PC-3 (cell line): Measurements from ENCODE around the gene SENP7.

Source experiments
- EZH2 ChIP-seq: fragments of 300-600 bp; sonication (generic); IDR thresholded peaks from one replicate; pipeline ENCODE4 v1.6.1; 2017; ENCODE audit warnings: antibody characterized with exemption, mild to moderate bottlenecking, low read length; ENCODE audit not compliant: unreplicated experiment
- EZH2phosphoT487 ChIP-seq: fragments of 300-600 bp; sonication (generic); IDR thresholded peaks from 2 replicates; pipeline ENCODE4 v1.6.1; 2018; ENCODE audit warnings: mild to moderate bottlenecking, antibody characterized with exemption, low read length, borderline replicate concordance
- TF ChIP-seq, protein P1 (sequence below): fragments of 300-600 bp; sonication (generic); conservative IDR thresholded peaks from 2 replicates; pipeline ENCODE4 v1.5.1; 2017; ENCODE audit warnings: antibody characterized with exemption, low read depth, mild to moderate bottlenecking, low read length

DNA sequence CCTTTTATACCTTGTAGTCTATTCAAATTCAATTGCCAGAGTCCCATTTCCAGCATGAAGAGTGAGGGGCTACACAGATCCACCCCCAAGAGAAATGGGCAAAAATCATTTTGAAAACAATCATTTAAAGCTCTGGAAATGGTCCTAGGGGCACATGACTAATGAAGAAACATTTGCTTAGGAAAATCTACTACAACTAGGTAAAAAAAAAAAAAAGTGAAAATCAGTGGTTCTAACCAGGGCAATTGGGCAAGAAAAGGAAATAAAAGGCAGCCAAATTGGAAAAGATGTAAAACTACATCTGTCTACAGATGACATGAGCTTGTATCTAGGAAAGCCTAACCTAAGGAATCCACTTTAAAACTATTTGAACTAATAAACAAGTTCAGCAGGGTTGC, 202.0 kb downstream of the SENP7 start:
- TF ChIP-seq, protein P1, sequence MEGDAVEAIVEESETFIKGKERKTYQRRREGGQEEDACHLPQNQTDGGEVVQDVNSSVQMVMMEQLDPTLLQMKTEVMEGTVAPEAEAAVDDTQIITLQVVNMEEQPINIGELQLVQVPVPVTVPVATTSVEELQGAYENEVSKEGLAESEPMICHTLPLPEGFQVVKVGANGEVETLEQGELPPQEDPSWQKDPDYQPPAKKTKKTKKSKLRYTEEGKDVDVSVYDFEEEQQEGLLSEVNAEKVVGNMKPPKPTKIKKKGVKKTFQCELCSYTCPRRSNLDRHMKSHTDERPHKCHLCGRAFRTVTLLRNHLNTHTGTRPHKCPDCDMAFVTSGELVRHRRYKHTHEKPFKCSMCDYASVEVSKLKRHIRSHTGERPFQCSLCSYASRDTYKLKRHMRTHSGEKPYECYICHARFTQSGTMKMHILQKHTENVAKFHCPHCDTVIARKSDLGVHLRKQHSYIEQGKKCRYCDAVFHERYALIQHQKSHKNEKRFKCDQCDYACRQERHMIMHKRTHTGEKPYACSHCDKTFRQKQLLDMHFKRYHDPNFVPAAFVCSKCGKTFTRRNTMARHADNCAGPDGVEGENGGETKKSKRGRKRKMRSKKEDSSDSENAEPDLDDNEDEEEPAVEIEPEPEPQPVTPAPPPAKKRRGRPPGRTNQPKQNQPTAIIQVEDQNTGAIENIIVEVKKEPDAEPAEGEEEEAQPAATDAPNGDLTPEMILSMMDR = no peak
- TF ChIP-seq EZH2phosphoT487 (no peak), EZH2 (no peak)
